Measurements from ENCODE around the gene LYRM9.

LYRM9 gene

DNA sequence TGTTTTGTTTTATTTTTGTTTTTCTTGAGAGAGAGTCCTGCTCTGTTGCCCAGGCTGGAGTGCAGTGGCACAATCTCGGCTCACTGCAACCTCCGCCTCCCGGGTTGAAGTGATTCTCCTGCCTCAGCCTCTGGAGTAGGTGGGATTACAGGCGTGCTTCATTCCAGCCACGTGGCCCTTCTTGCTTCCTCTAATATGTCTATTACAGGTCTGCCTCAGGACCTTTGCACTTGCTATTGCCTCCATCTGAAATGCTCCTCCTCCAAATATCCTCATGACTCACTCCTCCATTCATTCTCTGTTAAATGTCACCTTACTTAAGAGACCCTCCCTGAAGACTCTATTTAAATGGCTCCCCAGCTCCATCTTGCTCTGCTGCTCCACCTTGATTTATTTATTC, 39.0 kb downstream of the LYRM9 start:
- no peaks in the 10 kb centered on the region for H3K79me2 ChIP-seq (ENCODE audit: insufficient read depth, low read length)
- no peaks in the 10 kb centered on the region for H3K36me3 ChIP-seq (ENCODE audit: low read length)
- no peaks in the 10 kb centered on the region for H3K9me2 ChIP-seq (replicated peaks; ENCODE audit: insufficient read depth, low read length)
- TF ChIP-seq, protein P1, sequence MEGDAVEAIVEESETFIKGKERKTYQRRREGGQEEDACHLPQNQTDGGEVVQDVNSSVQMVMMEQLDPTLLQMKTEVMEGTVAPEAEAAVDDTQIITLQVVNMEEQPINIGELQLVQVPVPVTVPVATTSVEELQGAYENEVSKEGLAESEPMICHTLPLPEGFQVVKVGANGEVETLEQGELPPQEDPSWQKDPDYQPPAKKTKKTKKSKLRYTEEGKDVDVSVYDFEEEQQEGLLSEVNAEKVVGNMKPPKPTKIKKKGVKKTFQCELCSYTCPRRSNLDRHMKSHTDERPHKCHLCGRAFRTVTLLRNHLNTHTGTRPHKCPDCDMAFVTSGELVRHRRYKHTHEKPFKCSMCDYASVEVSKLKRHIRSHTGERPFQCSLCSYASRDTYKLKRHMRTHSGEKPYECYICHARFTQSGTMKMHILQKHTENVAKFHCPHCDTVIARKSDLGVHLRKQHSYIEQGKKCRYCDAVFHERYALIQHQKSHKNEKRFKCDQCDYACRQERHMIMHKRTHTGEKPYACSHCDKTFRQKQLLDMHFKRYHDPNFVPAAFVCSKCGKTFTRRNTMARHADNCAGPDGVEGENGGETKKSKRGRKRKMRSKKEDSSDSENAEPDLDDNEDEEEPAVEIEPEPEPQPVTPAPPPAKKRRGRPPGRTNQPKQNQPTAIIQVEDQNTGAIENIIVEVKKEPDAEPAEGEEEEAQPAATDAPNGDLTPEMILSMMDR (IDR thresholded peaks at IDR 0.05; ENCODE audit: insufficient read depth, low read length, poor library complexity, severe bottlenecking), result no peak
- no peak for TF ChIP-seq EZH2phosphoT487 (conservative IDR thresholded peaks at IDR 0.05; ENCODE audit: low read length)
- H3K27me3 ChIP-seq (ENCODE audit: low read length), result 0 out of 2 replicates have a peak, but pooled peaks cover 3% of the 10 kb centered on the region
- no peak overlapping the region for H3K4me3 ChIP-seq (ENCODE audit: insufficient read depth, low read length, poor library complexity, severe bottlenecking)
- H3K9me3 ChIP-seq (ENCODE audit: insufficient read depth, low read length), result no peaks in the 10 kb centered on the region
- no peak overlapping the region for H3K9ac ChIP-seq (ENCODE audit: low read length)
- no peak overlapping the region for H3K27ac ChIP-seq (ENCODE audit: low read depth, low read length)
- H4K20me1 ChIP-seq (ENCODE audit: low read depth, low read length), result no peaks in the 10 kb centered on the region
- H2AFZ ChIP-seq (ENCODE audit: low read depth, low read length, severe bottlenecking), result no peak overlapping the region
- no peaks in the 10 kb centered on the region for H3F3A ChIP-seq (ENCODE audit: insufficient read depth)
- H3K4me2 ChIP-seq (ENCODE audit: low read depth, low read length, poor library complexity, severe bottlenecking), result no peak overlapping the region

DNA sequence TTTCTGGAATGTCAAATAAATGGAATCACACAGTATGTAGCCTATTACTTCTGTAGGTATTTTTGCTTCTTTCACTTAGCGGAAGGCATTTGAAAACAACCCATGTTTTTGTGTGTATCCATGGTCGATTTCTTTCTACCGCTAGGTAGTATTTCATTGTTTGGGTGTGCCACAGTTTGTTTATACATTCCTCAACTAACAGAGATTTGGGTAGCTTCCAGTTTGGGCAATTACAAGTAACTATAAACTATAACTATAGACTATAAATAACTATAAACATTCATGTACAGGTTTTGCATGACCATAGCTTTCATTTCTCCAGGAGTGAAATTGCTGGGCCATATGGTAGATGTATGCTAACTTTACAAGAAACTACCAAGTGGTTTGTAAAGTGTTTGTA, 40.1 kb downstream of the LYRM9 start:
- no peaks in the 10 kb centered on the region for H3K79me2 ChIP-seq (ENCODE audit: insufficient read depth, low read length)
- H3K27me3 ChIP-seq (ENCODE audit: low read length), result 0 out of 2 replicates have a peak, but pooled peaks cover 3% of the 10 kb centered on the region
- no peaks in the 10 kb centered on the region for H4K20me1 ChIP-seq (ENCODE audit: low read depth, low read length)
- H2AFZ ChIP-seq (ENCODE audit: low read depth, low read length, severe bottlenecking), result no peak overlapping the region
- no peaks in the 10 kb centered on the region for H3F3A ChIP-seq (ENCODE audit: insufficient read depth)
- TF ChIP-seq, protein P1 (IDR thresholded peaks at IDR 0.05; ENCODE audit: insufficient read depth, low read length, poor library complexity, severe bottlenecking), result no peak
- H3K9me2 ChIP-seq (replicated peaks; ENCODE audit: insufficient read depth, low read length), result no peaks in the 10 kb centered on the region
- no peaks in the 10 kb centered on the region for H3K36me3 ChIP-seq (ENCODE audit: low read length)
- no peaks in the 10 kb centered on the region for H3K9me3 ChIP-seq (ENCODE audit: insufficient read depth, low read length)
- no peak overlapping the region for H3K27ac ChIP-seq (ENCODE audit: low read depth, low read length)
- H3K4me2 ChIP-seq (ENCODE audit: low read depth, low read length, poor library complexity, severe bottlenecking), result no peak overlapping the region
- H3K9ac ChIP-seq (ENCODE audit: low read length), result no peak overlapping the region
- no peak overlapping the region for H3K4me3 ChIP-seq (ENCODE audit: insufficient read depth, low read length, poor library complexity, severe bottlenecking)

DNA sequence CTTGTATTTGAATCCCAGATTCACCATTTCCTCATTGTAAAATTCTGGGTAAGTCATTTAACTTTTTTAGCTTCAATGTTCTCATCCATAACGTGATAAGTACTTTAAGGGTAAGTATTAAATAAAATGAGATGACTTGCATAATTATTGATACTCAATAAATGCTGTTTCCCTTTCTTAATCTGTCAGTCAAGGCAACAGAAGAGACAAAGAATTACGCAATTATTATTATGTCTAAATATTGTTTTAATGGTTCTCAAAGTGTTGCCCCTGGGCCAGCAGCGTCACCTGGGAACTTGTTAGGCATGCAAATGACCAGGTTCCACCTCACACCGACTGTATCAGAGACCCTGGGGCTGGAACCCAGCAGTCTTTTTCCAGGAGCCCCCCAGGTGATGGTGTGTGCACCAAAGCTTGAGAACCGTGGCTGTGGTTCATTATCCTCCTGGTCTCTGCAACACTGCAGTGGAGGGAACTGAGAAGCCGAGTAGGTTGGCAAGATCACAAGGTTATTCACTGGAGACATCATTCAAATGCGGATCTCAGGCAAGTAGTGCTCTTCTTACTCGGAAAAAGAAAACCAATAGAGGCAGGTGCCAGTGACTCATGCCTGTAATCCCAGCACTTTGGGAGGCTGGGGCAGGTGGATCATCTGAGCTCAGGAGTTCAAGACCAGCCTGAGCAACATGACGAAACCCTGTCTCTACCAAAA, 43.5 kb downstream of the LYRM9 start:
- Histone ChIP-seq H3K36me3 (ENCODE audit: low read length) (no peaks in the 10 kb centered on the region), H3K4me2 (ENCODE audit: low read depth, low read length, poor library complexity, severe bottlenecking) (no peak overlapping the region), H3K27ac (ENCODE audit: low read depth, low read length) (no peak overlapping the region), H4K20me1 (ENCODE audit: low read depth, low read length) (no peaks in the 10 kb centered on the region), H3K9me2 (replicated peaks; ENCODE audit: insufficient read depth, low read length) (no peaks in the 10 kb centered on the region), H2AFZ (ENCODE audit: low read depth, low read length, severe bottlenecking) (no peak overlapping the region), H3K27me3 (ENCODE audit: low read length) (0 out of 2 replicates have a peak, but pooled peaks cover 3% of the 10 kb centered on the region), H3K9ac (ENCODE audit: low read length) (no peak overlapping the region), H3F3A (ENCODE audit: insufficient read depth) (no peaks in the 10 kb centered on the region), H3K9me3 (ENCODE audit: insufficient read depth, low read length) (no peaks in the 10 kb centered on the region), H3K79me2 (ENCODE audit: insufficient read depth, low read length) (no peaks in the 10 kb centered on the region), H3K4me3 (ENCODE audit: insufficient read depth, low read length, poor library complexity, severe bottlenecking) (no peak overlapping the region)
- TF ChIP-seq, protein P1 (IDR thresholded peaks at IDR 0.05; ENCODE audit: insufficient read depth, low read length, poor library complexity, severe bottlenecking), result no peak
- TF ChIP-seq EZH2phosphoT487 (conservative IDR thresholded peaks at IDR 0.05; ENCODE audit: low read length), result no peak
